Spinal cord (tissue), 10 donors: ENCODE data around the gene TAS2R60. TPM values are rescaled to one million over a fixed set of nuclear protein-coding genes. Genes with fewer than 3 reads are reported as not detected.

Source experiments
- DNase-seq, 6 donors: peaks; one replicate each; pipeline versions ENCODE4 v3.0.0 to v3.0.0-alpha.2; 2013 to 2015; ENCODE audit warnings: low spot score in 6 of 6, low read depth in 4 of 6
- H3K27ac ChIP-seq: one replicate; pipeline ENCODE4 v1.5.1; 2013; ENCODE audit warnings: low read depth, low read length, control low read depth
- H3K27me3 ChIP-seq: one replicate; pipeline ENCODE4 v1.6.1; 2013; ENCODE audit warnings: low read length; ENCODE audit not compliant: control insufficient read depth, insufficient read depth
- H3K36me3 ChIP-seq: one replicate; pipeline ENCODE4 v1.6.1; 2013; ENCODE audit warnings: low read length; ENCODE audit not compliant: control insufficient read depth, insufficient read depth
- H3K4me1 ChIP-seq: one replicate; pipeline ENCODE4 v1.6.1; 2013; ENCODE audit warnings: low read length; ENCODE audit not compliant: control insufficient read depth, insufficient read depth
- H3K4me3 ChIP-seq: one replicate; pipeline ENCODE4 v1.5.1; 2013; ENCODE audit warnings: low read depth, low read length, control low read depth
- H3K9me3 ChIP-seq: one replicate; pipeline ENCODE4 v1.6.1; 2013; ENCODE audit warnings: low read length; ENCODE audit not compliant: control insufficient read depth, insufficient read depth
- WGBS: methylation state at CpG from one replicate; pipeline ENCODE4 v1.1.5; 2013; ENCODE audit warnings: missing lambda C conversion rate; ENCODE audit not compliant: insufficient coverage; 5-methylcytosine and 5-hydroxymethylcytosine counted together
- long read RNA-seq, 4 donors: transcript quantifications; one replicate each; lab custom pipeline, GENCODE V29; 2026
- polyA plus RNA-seq, 2 donors: library from polyadenylated mRNA; unstranded; fragments of 120-200 nt; gene quantifications; one replicate each; pipeline ENCODE4 v1.2.1, GENCODE V29; 2013; ENCODE audit not compliant: insufficient read length in 2 of 2
- total RNA-seq, 2 donors: library from RNA; depleted of rRNA in 1 of 2; stranded (reverse); fragments of 120-200 nt in 1 of 2; fragments of >200 nt in 1 of 2; gene quantifications; one replicate each; pipeline versions ENCODE4 v1.2.3 to v1.2.4, GENCODE V29; 2013 to 2014
- donor health status: healthy.

The TAS2R60 gene
- total RNA-seq (not detected), polyA plus RNA-seq (not detected)
- long read RNA-seq, donor 1, result 0 reads
- long read RNA-seq, donor 2, result 0 reads
- long read RNA-seq, donor 3, result 0 reads
- long read RNA-seq, donor 4, result 0 reads

- 88% methylated on average over 4 of the region's 4 CpGs for WGBS
- Histone ChIP-seq H3K4me1 (peaks cover 4% of the 10 kb centered on the region), H3K27ac (no peak within 1 kb of the TSS), H3K27me3 (no peaks in the 10 kb centered on the region), H3K9me3 (no peaks in the 10 kb centered on the region), H3K36me3 (no peaks in the 10 kb centered on the region), H3K4me3 (no peak within 1 kb of the TSS)
- no peak for DNase-seq
These were observed at the start of gene TAS2R60 for GRCh38 chr7:143443153-143443552. TAS2R60 (plus strand) TSS chr7:143443453; CDS start chr7:143443453, 0 bp downstream.

GRCh38 chr7:143394068-143394467 lies 49.2 kb upstream of the TAS2R60 start:
- H3K36me3 ChIP-seq, result peaks cover 56% of the 10 kb centered on the region
- no peak overlapping the region for H3K4me3 ChIP-seq
- WGBS, result no CpG with 5 or more reads among the region's 6 CpGs
- H3K27ac ChIP-seq, result no peak overlapping the region
- peaks cover 21% of the 10 kb centered on the region for H3K4me1 ChIP-seq
- no peaks in the 10 kb centered on the region for H3K9me3 ChIP-seq
- no peak for DNase-seq
- H3K27me3 ChIP-seq, result no peaks in the 10 kb centered on the region

GRCh38 chr7:143394777-143395176 lies 48.5 kb upstream of the TAS2R60 start:
- H3K27me3 ChIP-seq, result no peaks in the 10 kb centered on the region
- H3K27ac ChIP-seq, result no peak overlapping the region
- no peak overlapping the region for H3K4me3 ChIP-seq
- DNase-seq, result no peak
- peaks cover 21% of the 10 kb centered on the region for H3K4me1 ChIP-seq
- H3K36me3 ChIP-seq, result peaks cover 49% of the 10 kb centered on the region
- no peaks in the 10 kb centered on the region for H3K9me3 ChIP-seq
- 92% methylated on average over 6 of the region's 6 CpGs for WGBS

- 69% methylated on average over 19 of the region's 21 CpGs for WGBS
- Histone ChIP-seq H3K36me3 (peaks cover 42% of the 10 kb centered on the region), H3K4me3 (no peak overlapping the region), H3K27me3 (no peaks in the 10 kb centered on the region), H3K9me3 (no peaks in the 10 kb centered on the region), H3K27ac (no peak overlapping the region), H3K4me1 (peaks cover 21% of the 10 kb centered on the region)
- DNase-seq, result no peak
These were observed 47.8 kb upstream of the TAS2R60 start for GRCh38 chr7:143395187-143396149.

- no peak overlapping the region for H3K27ac ChIP-seq
These were observed 47.1 kb upstream of the TAS2R60 start for GRCh38 chr7:143396182-143396581.

GRCh38 chr7:143396625-143397556 lies 46.4 kb upstream of the TAS2R60 start:
- Histone ChIP-seq H3K9me3 (no peaks in the 10 kb centered on the region), H3K36me3 (peaks cover 28% of the 10 kb centered on the region), H3K27me3 (no peaks in the 10 kb centered on the region), H3K27ac (no peak overlapping the region), H3K4me1 (peaks cover 10% of the 10 kb centered on the region), H3K4me3 (no peak overlapping the region)
- DNase-seq, result no peak
- WGBS, result 87% methylated on average over 27 of the region's 28 CpGs

More at GRCh38 chr7:143396182-143396581, 47.1 kb upstream of the TAS2R60 start:
- Histone ChIP-seq H3K36me3 (peaks cover 35% of the 10 kb centered on the region), H3K9me3 (no peaks in the 10 kb centered on the region), H3K27me3 (no peaks in the 10 kb centered on the region), H3K4me1 (peaks cover 18% of the 10 kb centered on the region), H3K4me3 (no peak overlapping the region)
- 75% methylated on average over 4 of the region's 7 CpGs for WGBS
- no peak for DNase-seq

GRCh38 chr7:143397710-143398530 lies 45.3 kb upstream of the TAS2R60 start:
- H3K4me3 ChIP-seq, result no peak overlapping the region
- WGBS, result 94% methylated on average over 14 of the region's 16 CpGs
- H3K9me3 ChIP-seq, result no peaks in the 10 kb centered on the region
- H3K36me3 ChIP-seq, result peaks cover 19% of the 10 kb centered on the region
- no peak for DNase-seq
- H3K4me1 ChIP-seq, result peaks cover 9% of the 10 kb centered on the region
- H3K27ac ChIP-seq, result no peak overlapping the region
- H3K27me3 ChIP-seq, result no peaks in the 10 kb centered on the region

- H3K4me3 ChIP-seq, result no peak overlapping the region
- 96% methylated on average over 5 of the region's 14 CpGs for WGBS
- no peak for DNase-seq
- H3K27ac ChIP-seq, result no peak overlapping the region
- H3K27me3 ChIP-seq, result no peaks in the 10 kb centered on the region
- peaks cover 9% of the 10 kb centered on the region for H3K4me1 ChIP-seq
- no peaks in the 10 kb centered on the region for H3K9me3 ChIP-seq
- peaks cover 14% of the 10 kb centered on the region for H3K36me3 ChIP-seq
These were observed 44.6 kb upstream of the TAS2R60 start for GRCh38 chr7:143398616-143399015.

- H3K4me3 ChIP-seq, result no peak overlapping the region
- H3K9me3 ChIP-seq, result no peaks in the 10 kb centered on the region
- H3K27me3 ChIP-seq, result no peaks in the 10 kb centered on the region
- WGBS, result 80% methylated on average over 5 of the region's 8 CpGs
- peaks cover 9% of the 10 kb centered on the region for H3K4me1 ChIP-seq
- DNase-seq, result no peak
- H3K27ac ChIP-seq, result no peak overlapping the region
- H3K36me3 ChIP-seq, result peaks cover 9% of the 10 kb centered on the region
These were observed 44.1 kb upstream of the TAS2R60 start for GRCh38 chr7:143399151-143399550.
